Suprapubic skin (tissue), 4 donors: ENCODE results near the gene APOO. TPM values are rescaled to one million over a fixed set of nuclear protein-coding genes. Genes with fewer than 3 reads are reported as not detected.

Source experiments
- DNase-seq, 2 donors: peaks; one replicate each; pipeline ENCODE4 v3.0.0-alpha.2; 2019; ENCODE audit warnings: low spot score in 2 of 2
- H3K27ac ChIP-seq: fragments of 200-600 bp; sonication (generic); one replicate; pipeline ENCODE4 v1.5.1; 2019
- H3K27me3 ChIP-seq: fragments of 200-600 bp; sonication (generic); one replicate; pipeline ENCODE4 v1.5.1; 2019
- H3K36me3 ChIP-seq: fragments of 200-600 bp; sonication (generic); one replicate; pipeline ENCODE4 v1.5.1; 2019
- H3K4me1 ChIP-seq: fragments of 200-600 bp; sonication (generic); one replicate; pipeline ENCODE4 v1.5.1; 2019
- H3K4me3 ChIP-seq: fragments of 200-600 bp; sonication (generic); one replicate; pipeline ENCODE4 v1.5.1; 2019; ENCODE audit warnings: mild to moderate bottlenecking
- H3K9me3 ChIP-seq: fragments of 200-600 bp; sonication (generic); one replicate; pipeline ENCODE4 v1.5.1; 2019
- CTCF ChIP-seq, 2 donors: fragments of 200-600 bp in 1 of 2; fragments of 450-650 bp in 1 of 2; sonication (generic) in 1 of 2; IDR thresholded peaks; one replicate each; pipeline ENCODE4 v1.5.1; 2016 to 2019; ENCODE audit warnings: antibody characterized with exemption in 2 of 2, mild to moderate bottlenecking in 1 of 2, moderate library complexity in 1 of 2
- EP300 ChIP-seq: sonication (generic); formaldehyde crosslinking; IDR thresholded peaks from one replicate; pipeline ENCODE4 v1.6.1; 2017; ENCODE audit warnings: antibody characterized with exemption
- POLR2A ChIP-seq, 2 donors: fragments of 450-650 bp; IDR thresholded peaks; one replicate each; pipeline ENCODE4 v1.6.1; 2017; ENCODE audit warnings: antibody characterized with exemption in 2 of 2, mild to moderate bottlenecking in 2 of 2, moderate library complexity in 2 of 2
- POLR2AphosphoS5 ChIP-seq, 3 donors: sonication (generic); formaldehyde crosslinking; IDR thresholded peaks; one replicate each; pipeline ENCODE4 v1.6.1; 2017; ENCODE audit warnings: antibody characterized with exemption in 3 of 3
- WGBS: methylation state at CpG from one replicate; pipeline ENCODE4 v1.1.5; 2018; 5-methylcytosine and 5-hydroxymethylcytosine counted together
- total RNA-seq, 4 donors: library from RNA; depleted of rRNA; stranded (reverse); fragments of >200 nt; gene quantifications; one replicate each; pipeline ENCODE4 v1.1.0, GENCODE V29; 2016

The APOO gene
- total RNA-seq, 4 donors from 2014 or later = 6.2 to 14.1 (median 9.7) TPM

GRCh38 chrX:23784470-23785331 lies 123.0 kb downstream of the APOO start:
- Histone ChIP-seq H3K9me3 (no peaks in the 10 kb centered on the region), H3K27me3 (no peaks in the 10 kb centered on the region), H3K27ac (peak overlapping the region; percentile 93), H3K4me3 (peak overlapping the region; percentile 64), H3K36me3 (no peaks in the 10 kb centered on the region), H3K4me1 (peaks cover 4% of the 10 kb centered on the region)
- DNase-seq = no peak
- 59% methylated on average over 8 of the region's 8 CpGs for WGBS
- TF ChIP-seq POLR2A (IDR thresholded peaks at IDR 0.05) (no peak), EP300 (no peak), POLR2AphosphoS5 (IDR thresholded peaks at IDR 0.05) (no peak), CTCF (IDR thresholded peaks at IDR 0.05) (no peak)

- Histone ChIP-seq H3K27me3 (no peaks in the 10 kb centered on the region), H3K9me3 (no peaks in the 10 kb centered on the region), H3K36me3 (no peaks in the 10 kb centered on the region), H3K4me3 (peak overlapping the region; percentile 64), H3K27ac (peak overlapping the region; percentile 93), H3K4me1 (peaks cover 4% of the 10 kb centered on the region)
- 43% methylated on average over 21 of the region's 21 CpGs for WGBS
- DNase-seq = no peak
- TF ChIP-seq CTCF (IDR thresholded peaks at IDR 0.05) = no peak
- TF ChIP-seq POLR2AphosphoS5 (IDR thresholded peaks at IDR 0.05) = no peak
- no peak for TF ChIP-seq POLR2A (IDR thresholded peaks at IDR 0.05)
- no peak for TF ChIP-seq EP300
Measured at GRCh38 chrX:23783589-23784469, 123.9 kb downstream of the APOO start.

Other genes starting within 250 kb of the APOO start
- 10 to 100 TPM; 27.6 to 47.6 (median 42.2) TPM for gene PRDX4, start 240.4 kb downstream of the APOO start, total RNA-seq
- gene ACOT9, start 164.7 kb downstream of the APOO start, total RNA-seq = 10 to 100 TPM; 14.9 to 18.5 (median 16.2) TPM
- 100 to 1,000 TPM; 131 to 357 (median 202) TPM for gene SAT1, start 124.8 kb downstream of the APOO start, total RNA-seq
- gene CXorf58, start 68 bp upstream of the APOO start, total RNA-seq = not detected
- gene KLHL15, start 119.2 kb upstream of the APOO start, total RNA-seq = 1 to 10 TPM; 6.0 to 9.6 (median 7.4) TPM
- 100 to 1,000 TPM; 111 to 118 (median 115) TPM for gene EIF2S3, start 147.0 kb upstream of the APOO start, total RNA-seq
- gene ZFX, start 241.8 kb upstream of the APOO start, total RNA-seq = 10 to 100 TPM; 31.4 to 61.3 (median 45.0) TPM